ENCODE results near the gene C14orf180.

C14orf180 gene

GRCh38 chr14:104593710-104594136 is 14.2 kb downstream of the C14orf180 start:
- DNase-seq (ENCODE audit: low spot score), result no peak

GRCh38 chr14:104594310-104595046 is 14.9 kb downstream of the C14orf180 start:
- DNase-seq (ENCODE audit: low spot score), result no peak

GRCh38 chr14:104595116-104595675 is 15.6 kb downstream of the C14orf180 start:
- DNase-seq (ENCODE audit: low spot score), result no peak

GRCh38 chr14:104595911-104596450 is 16.4 kb downstream of the C14orf180 start:
- no peak for DNase-seq (ENCODE audit: low spot score)

GRCh38 chr14:104596451-104596918 is 16.9 kb downstream of the C14orf180 start:
- no peak for DNase-seq (ENCODE audit: low spot score)

- no peak for DNase-seq (ENCODE audit: low spot score)
Observed at GRCh38 chr14:104596927-104597351, 17.4 kb downstream of the C14orf180 start.

- DNase-seq (ENCODE audit: low spot score), result no peak
Observed at GRCh38 chr14:104597576-104597975, 18.0 kb downstream of the C14orf180 start.

- DNase-seq (ENCODE audit: low spot score), result no peak
Observed at GRCh38 chr14:104598039-104598909, 18.7 kb downstream of the C14orf180 start.

- no peak for DNase-seq (ENCODE audit: low spot score)
Observed at GRCh38 chr14:104598910-104599273, 19.3 kb downstream of the C14orf180 start.

GRCh38 chr14:104599446-104599845 is 19.9 kb downstream of the C14orf180 start:
- DNase-seq (ENCODE audit: low spot score), result no peak

GRCh38 chr14:104600141-104600643 is 20.6 kb downstream of the C14orf180 start:
- no peak for DNase-seq (ENCODE audit: low spot score)

GRCh38 chr14:104600805-104601204 is 21.2 kb downstream of the C14orf180 start:
- DNase-seq (ENCODE audit: low spot score), result no peak

GRCh38 chr14:104601786-104602185 is 22.2 kb downstream of the C14orf180 start:
- DNase-seq (ENCODE audit: low spot score), result no peak

GRCh38 chr14:104602315-104602932 is 22.9 kb downstream of the C14orf180 start:
- no peak for DNase-seq (ENCODE audit: low spot score)

GRCh38 chr14:104602933-104603325 is 23.4 kb downstream of the C14orf180 start:
- DNase-seq (ENCODE audit: low spot score), result no peak

GRCh38 chr14:104603711-104604401 is 24.3 kb downstream of the C14orf180 start:
- DNase-seq (ENCODE audit: low spot score), result no peak

- no peak for DNase-seq (ENCODE audit: low spot score)
Observed at GRCh38 chr14:104604458-104605449, 25.2 kb downstream of the C14orf180 start, which contains the start of gene TMEM179. Gene TMEM179 (minus strand): TSS chr14:104604772. CDS start chr14:104604741, 31 bp downstream.

GRCh38 chr14:104609666-104610065 is 30.1 kb downstream of the C14orf180 start:
- DNase-seq (ENCODE audit: low spot score), result no peak

- DNase-seq (ENCODE audit: low spot score), result no peak
Observed at GRCh38 chr14:104610749-104611310, 31.3 kb downstream of the C14orf180 start.
